Suppressor macrophage treated with lipopolysaccharide for 4 hours (primary cell): ENCODE data around the gene ERVK3-1.
"Not testable (repeated sequence)": the region's sequence is repeated elsewhere in the genome, so short reads cannot be mapped to it uniquely, and the experiment has no call there.

ENCODE experiments used
- DNase-seq: peaks from one replicate; pipeline ENCODE4 v3.0.0-alpha.2; 2020

ERVK3-1 gene

DNA sequence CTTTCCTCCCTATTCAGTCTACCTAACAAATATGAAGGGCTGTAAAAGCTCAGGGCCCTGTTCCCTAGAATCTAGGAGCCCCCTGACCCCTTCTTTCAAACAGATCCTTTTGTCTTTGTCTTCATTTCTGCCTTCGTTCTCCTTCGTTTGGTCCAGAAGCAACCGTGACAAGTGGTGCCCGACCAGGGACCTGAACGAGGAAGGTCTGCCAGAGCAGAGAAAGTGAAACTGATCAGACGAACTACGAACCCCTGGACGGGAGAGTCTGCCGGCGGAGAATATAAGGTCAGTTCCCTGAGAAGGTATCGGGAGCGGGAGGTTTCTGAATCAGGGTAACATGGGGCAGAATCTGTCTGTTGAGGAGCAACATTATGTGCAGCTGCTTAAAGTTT is 751 bp downstream of the ERVK3-1 start:
- peak; percentile 18 for DNase-seq

DNA sequence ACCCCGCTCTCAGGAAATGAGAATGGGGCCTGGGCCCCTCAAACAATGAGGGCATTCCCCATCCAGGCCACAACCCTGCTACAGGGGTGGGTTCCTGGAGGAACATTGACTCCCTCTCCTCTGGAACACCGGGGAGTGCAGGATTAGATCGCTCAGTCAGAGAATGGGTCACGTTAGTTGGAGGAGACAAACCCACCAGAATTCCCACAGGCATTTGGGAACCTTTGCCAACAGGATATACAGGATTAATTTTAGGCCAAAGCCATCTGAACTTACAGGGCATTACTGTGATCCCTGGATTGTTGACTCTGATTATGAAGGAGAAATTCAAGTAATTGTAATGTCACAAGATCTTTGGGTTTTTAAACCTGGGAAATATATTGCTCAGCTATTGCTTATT is 2.6 kb downstream of the ERVK3-1 start:
- DNase-seq = no peak

GRCh38 chr19:58310685-58311084 is 5.5 kb downstream of the ERVK3-1 start:
- not testable (repeated sequence) for DNase-seq

GRCh38 chr19:58311345-58311865 is 6.2 kb downstream of the ERVK3-1 start:
- DNase-seq = no peak

DNA sequence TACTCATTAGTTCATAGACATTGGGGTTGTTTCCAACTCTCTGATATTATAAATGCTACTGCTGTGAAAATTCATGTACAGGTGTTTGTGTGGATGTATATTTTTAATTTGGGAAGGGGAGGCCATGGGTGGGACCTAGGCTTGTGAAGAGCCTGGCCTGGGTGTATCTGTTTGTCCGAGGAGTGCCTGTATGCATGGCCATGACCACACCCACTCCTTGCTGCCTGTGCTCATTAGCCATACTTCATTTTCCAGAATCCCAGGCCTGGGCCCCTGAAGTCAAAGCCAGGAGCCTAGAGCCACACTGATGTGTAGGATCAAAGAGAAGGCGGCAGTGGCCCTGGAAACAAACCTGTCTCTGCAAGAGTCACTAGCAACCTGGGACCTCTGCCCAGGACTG is 10.4 kb downstream of the ERVK3-1 start:
- no peak for DNase-seq

GRCh38 chr19:58317476-58318072 is 12.4 kb downstream of the ERVK3-1 start:
- peak; percentile 10 for DNase-seq

- no peak for DNase-seq
These were observed 13.1 kb downstream of the ERVK3-1 start for GRCh38 chr19:58318297-58318696.

GRCh38 chr19:58319241-58319640 is 14.1 kb downstream of the ERVK3-1 start:
- no peak for DNase-seq

DNA sequence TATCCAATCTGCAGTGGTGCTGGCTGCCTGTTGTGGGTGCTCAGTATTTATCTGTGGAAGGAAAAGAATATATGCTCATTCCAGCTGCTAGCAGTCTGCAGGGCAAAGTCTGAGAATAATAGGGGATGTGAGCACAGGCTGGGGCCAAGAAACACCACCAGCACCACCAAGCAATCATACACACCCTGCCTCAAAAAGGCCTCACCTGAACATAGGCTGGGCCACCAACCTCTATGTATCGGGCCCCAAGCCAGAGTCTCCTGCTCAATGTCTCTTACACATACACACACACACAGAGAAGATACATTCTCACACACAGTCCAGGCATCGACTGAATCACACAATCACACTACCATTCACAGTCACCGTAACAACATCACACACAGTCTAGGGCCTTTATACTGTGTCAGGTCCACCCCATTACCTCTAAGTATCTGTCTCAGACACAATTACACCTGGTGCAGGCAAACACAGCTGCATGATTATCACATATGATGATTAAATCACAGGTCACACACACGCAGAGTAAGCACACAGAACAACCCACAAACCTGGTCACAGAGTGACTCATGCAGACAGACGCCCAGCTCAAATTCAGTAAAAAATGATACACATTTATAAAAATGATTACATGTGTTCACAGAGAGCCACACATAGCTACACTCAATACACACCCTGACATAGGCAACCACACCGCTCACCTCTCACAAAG is 20.3 kb downstream of the ERVK3-1 start:
- no peak for DNase-seq

GRCh38 chr19:58326501-58326913 is 21.3 kb downstream of the ERVK3-1 start:
- no peak for DNase-seq

GRCh38 chr19:58326914-58327726 is 21.9 kb downstream of the ERVK3-1 start, which contains the start of gene ZSCAN22:
ZSCAN22 (plus strand) TSS chr19:58326994; CDS start chr19:58334803, 7,809 bp downstream.
- peak; percentile 96 for DNase-seq

- peak; percentile 35 for DNase-seq
These were observed 23.8 kb downstream of the ERVK3-1 start for GRCh38 chr19:58328999-58329398.

- DNase-seq = no peak
These were observed 25.3 kb downstream of the ERVK3-1 start for GRCh38 chr19:58330458-58330857.

GRCh38 chr19:58332697-58333096 is 27.5 kb downstream of the ERVK3-1 start:
- DNase-seq = peak; percentile 19

DNA sequence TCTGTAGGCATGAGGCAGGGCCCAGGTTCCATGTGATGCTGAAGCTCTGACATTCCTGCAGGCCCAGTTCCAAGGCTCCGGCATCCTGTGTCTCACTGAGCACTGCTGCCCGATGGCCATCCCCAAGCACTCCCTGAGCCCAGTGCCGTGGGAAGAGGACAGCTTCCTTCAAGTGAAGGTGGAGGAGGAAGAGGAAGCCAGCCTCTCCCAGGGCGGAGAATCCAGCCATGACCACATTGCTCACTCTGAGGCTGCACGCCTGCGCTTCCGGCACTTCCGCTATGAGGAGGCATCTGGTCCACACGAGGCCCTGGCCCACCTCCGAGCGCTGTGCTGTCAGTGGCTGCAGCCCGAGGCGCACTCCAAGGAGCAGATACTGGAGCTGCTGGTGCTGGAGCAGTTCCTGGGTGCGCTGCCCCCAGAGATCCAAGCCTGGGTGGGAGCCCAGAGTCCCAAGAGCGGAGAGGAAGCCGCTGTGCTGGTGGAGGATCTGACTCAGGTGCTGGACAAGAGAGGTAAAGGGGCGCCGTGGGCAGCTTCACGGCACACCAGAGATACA is 29.6 kb downstream of the ERVK3-1 start:
- DNase-seq = no peak

DNA sequence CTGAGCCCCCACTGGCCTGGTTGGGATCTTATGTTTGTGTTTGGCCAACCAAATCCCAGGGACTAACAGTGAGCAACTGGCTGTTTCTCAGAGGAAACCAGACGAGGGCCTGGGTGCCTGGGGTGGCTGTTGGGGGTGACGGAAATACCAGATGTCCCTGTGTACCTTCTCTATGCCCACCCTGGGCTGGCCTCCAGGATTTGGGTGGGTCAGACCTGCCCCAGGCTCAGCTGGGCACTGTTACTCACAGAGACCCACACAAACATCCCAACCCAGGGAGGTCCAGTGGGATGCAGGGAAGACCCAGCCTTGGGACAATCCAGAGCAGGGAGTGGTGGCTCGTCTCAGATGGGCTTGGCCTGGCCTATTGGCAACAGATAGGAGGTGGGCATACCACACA is 30.5 kb downstream of the ERVK3-1 start:
- no peak for DNase-seq

- DNase-seq = no peak
These were observed 31.0 kb downstream of the ERVK3-1 start for GRCh38 chr19:58336216-58336615.

- DNase-seq = no peak
These were observed 31.6 kb downstream of the ERVK3-1 start for GRCh38 chr19:58336820-58337219.

GRCh38 chr19:58338336-58338735 is 33.2 kb downstream of the ERVK3-1 start:
- DNase-seq = no peak

DNA sequence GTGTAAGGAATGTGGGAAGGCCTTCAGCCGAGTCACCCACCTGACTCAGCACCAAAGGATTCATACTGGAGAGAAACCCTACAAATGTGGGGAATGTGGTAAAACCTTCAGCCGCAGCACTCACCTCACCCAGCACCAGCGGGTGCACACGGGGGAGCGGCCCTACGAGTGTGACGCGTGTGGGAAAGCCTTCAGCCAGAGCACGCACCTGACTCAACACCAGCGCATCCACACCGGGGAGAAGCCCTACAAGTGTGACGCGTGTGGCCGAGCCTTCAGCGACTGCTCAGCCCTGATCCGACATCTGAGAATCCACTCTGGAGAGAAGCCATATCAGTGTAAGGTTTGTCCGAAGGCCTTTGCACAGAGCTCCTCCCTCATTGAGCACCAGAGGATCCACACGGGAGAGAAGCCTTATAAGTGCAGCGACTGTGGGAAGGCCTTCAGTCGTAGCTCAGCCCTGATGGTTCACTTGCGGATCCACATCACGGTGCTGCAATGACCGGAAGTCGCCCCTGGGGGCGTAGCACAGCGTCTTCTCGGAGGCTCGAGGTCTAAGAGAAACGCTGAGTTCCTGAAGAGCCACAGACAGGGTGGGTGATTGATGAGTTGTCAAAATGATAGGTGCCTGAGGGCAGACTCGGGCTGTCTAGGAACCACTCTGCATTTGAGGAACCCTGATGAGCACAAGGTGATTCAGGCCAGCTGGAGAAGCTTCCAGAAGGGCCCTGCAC is 33.8 kb downstream of the ERVK3-1 start:
- DNase-seq = no peak

- no peak for DNase-seq
These were observed 40.4 kb downstream of the ERVK3-1 start for GRCh38 chr19:58345558-58345957.
